ENCODE results near the gene ASAP2.

The ASAP2 gene

GRCh38 chr2:9300829-9301453 is 94.3 kb downstream of the ASAP2 start:
- no peak for DNase-seq

DNA sequence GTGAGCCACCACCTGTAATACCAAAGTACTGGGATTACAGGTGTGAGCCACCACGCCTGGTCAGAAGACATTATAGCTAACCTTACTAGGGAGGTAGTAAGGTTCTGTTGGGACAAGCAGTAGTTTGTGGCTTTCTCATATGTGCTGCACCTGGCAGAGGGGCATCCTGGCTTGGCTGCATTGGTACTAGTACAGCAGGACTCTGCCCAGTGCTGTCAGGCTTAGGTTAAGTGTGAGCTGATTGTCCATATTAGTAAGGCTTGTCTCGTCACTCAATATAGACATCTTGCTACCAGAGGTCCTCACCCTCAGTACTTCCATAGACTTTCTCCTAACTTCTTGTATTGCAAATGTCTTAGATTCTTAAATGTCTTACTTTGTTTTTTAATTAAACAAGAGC is 96.1 kb downstream of the ASAP2 start:
- DNase-seq, result no peak

DNA sequence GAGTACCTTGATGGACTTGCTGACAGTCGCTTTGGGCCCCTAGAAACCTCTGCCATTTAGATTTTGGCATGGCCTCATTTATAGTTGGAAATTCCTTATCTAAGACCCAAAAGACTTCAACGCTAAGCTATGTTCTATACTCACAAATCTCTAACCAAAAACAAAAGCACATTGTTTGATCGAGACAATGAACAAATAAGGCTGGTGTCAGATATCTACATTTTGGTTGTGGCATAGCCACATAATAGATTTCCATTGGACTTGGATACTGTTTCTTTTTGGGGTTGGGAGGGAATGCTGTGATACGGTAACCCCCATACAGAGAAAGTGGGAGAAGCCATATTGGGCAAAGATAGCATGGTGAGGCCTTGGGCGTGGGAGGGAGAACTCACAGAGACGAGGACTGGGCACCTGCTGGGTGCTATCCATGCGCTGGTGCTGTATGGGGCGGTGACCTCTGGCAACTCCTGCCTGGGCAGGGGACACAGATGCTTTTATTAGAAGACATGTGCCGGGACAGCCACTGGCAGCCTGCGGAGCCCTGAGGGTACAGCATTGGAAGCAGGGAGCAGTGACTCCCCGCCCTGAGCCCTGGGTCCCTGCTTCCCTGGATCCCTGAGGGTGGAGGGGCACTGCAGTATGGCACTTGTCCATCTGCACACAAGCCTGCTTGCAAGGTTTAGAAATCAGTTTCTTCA is 97.1 kb downstream of the ASAP2 start:
- DNase-seq, result no peak

GRCh38 chr2:9306911-9307310 is 100.3 kb downstream of the ASAP2 start:
- DNase-seq, result no peak

DNA sequence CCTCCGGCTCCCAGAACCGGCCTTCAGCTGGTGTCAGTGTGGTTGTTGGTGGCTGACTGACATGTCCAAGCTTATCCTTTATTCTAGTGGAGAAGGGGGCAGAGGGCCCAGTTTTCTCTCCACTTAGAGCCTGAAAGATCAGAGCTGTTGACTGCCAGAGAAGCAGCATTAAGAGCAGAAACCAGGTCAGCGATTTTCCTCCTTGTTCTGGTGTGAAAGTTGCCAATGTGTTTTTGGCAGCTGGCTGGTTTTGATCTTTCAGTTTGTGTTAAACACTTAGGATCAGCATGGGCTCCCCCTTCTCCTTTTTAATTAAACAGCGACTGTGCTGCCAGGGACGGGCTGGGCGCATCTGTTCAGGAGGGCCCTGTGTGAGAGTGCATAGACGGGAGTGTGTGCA is 100.9 kb downstream of the ASAP2 start:
- no peak for DNase-seq

- DNase-seq, result no peak
Measured at GRCh38 chr2:9308186-9308955, 101.8 kb downstream of the ASAP2 start.

DNA sequence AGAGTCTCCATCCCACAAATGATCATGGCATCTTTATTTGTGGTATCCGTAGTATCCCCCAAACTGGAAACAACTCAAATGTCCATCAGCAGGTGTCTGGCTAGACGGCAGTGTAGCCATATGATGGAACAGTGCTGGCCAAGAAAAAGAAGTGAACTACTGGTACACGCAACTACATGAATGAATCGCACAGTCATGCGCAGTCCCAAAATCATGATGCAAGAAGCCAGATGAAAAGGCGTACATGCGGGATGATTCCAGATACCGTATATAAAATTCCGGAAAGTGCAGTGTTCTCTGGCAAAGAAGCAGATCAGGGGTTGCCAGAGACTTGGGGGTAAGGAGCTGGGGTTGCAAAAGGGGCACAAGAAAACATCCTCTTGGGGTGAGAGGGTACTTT is 102.5 kb downstream of the ASAP2 start:
- DNase-seq, result no peak

DNA sequence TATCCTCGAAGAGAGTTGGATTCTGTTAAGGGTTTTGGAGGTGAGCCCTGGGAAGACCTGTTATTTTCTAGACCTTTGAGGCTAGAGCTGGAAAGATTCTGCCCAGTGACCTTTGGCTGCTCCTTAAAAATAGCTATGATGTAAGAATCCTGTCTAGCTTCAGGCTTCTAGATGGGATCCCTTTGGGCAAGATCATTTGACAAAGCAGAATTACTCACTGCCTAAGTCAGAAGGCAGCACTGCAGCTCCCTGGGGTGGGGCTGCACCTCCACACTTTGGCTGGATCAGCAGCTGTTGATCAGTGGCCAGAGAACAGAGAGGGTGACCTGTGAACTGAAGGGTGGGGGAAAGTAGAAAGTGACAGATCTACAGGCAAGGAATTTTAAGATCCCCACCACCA is 103.8 kb downstream of the ASAP2 start:
- DNase-seq, result peak; percentile 78

GRCh38 chr2:9310798-9311197 is 104.2 kb downstream of the ASAP2 start:
- DNase-seq, result no peak

- DNase-seq, result peak; percentile 83
Measured at GRCh38 chr2:9311488-9311887, 104.9 kb downstream of the ASAP2 start.

DNA sequence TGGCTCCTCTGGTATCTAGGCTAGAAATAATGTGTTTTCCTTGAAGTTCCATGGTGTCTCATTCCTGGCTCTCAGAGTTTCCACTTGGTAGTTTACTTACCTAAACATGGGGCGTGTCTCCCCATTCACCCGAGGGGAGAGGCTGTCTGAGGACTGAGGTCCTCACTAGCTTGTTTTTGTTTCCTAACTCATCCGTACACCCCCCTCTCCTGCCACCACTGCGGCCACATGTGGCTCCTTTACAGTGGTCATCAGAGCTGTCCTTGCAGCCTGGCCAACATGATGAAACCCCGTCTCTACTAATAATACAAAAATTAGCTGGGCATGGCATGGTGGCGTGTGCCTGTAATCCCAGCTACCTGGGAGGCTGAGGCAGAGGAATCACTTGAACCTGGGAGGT is 106.0 kb downstream of the ASAP2 start:
- no peak for DNase-seq

DNA sequence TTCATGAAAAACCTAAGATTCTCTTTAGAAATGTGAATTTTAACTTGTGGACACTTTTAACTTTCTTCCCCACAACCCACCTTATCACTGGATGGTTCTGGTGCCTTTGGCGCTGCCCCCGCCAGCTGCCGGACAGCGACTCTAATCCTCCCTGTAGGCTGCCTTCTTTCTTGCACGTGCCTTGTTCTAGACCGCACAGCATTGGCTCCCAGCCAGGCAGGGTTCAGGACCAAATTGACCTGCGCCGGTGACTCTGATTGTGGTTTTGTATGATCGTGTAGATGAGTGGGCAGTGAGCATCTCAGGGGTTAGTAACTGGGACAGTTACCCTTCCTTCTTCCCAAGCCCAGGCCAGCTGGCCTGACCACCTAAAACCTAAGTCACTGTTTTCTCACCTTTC is 106.8 kb downstream of the ASAP2 start:
- DNase-seq, result no peak

DNA sequence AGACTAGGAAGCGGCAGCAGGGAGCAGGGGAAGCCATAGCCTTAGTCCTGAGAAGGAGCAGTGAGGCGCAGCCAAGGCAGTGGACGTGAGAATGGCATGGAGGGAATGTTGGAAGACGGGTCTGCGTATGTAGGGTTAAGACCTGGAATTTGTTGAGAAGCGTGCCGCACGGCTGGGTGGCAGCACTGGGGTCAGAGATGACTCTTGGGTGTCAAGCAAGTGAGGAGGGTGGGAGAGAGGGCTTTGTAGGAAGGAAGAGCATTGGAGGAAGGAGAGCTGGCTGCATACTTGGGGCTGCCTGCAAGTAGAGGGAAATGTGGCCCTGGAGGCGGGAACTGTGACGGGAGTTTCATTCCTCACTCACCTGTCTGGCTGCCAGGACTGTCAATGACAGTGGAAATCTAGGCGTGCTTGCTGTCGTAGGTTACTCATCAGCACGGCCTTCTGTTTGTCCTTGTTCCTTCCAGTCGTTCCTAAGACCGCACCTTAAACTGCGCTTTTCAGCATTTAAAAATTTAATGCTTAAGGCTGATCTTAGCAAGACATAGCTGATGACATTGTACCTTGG is 108.8 kb downstream of the ASAP2 start:
- no peak for DNase-seq

GRCh38 chr2:9317559-9317958 is 110.9 kb downstream of the ASAP2 start:
- no peak for DNase-seq

DNA sequence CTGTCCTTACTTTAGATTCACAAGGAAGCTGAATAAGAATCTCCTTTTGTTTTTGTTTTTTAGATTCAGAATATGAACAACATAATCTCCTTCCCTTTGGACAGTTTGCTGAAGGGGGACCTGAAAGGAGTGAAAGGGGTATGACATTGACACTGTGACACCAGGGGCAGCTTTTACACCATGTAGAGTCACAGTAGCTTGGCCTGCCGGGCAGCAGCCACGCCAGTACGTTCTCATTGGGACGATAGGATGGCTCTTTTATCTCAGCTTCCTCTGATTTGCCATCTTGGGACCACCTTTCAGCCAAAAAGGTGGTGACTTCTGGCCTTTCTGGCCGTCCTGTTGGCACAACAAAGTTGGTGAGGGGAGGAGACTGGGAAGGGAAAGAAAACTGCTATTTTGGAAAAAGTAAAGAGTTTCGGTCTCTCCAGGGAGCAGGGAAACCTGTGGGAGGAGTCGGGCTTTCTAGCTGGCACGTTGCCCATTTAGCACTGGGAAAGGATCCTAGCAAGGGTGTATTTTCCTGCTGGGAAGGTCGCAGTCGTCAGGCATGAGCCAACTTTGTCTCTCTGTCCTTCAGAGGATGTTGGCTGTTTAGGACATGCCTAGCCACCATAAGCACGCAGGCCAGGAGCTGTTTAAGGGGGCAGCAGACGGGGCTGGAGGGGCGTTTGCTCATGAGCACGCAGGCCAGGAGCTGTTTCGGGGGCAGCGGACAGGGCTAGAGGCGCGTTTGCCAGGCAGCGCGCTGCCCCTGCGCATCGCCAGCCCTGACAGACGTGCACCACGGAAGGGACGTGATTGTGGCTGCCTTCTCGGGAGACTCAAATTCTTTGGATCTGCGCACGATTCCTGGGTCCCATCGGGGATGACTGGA is 112.1 kb downstream of the ASAP2 start:
- DNase-seq, result no peak

- no peak for DNase-seq
Measured at GRCh38 chr2:9319338-9319715, 112.7 kb downstream of the ASAP2 start.

- no peak for DNase-seq
Measured at GRCh38 chr2:9322576-9322975, 116.0 kb downstream of the ASAP2 start.

DNA sequence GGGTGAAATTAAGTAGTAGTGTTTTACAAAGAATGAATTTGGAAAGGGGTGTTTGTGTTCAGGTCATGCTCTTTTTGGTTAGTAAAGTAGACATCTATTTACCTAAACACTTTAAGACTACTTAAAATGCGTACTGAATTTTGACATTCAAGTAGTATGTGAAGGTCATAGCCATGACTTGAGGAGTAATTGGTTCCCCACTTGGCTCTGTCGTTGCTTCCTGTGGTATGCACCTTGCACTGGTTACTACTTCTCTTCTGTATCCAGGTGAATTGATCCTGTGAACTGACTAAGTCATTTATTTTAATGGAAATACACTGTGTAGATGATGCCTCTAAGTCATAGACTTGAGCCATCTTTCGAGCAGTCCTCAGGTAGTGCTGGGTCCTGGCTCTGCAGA is 118.8 kb downstream of the ASAP2 start:
- DNase-seq, result no peak

DNA sequence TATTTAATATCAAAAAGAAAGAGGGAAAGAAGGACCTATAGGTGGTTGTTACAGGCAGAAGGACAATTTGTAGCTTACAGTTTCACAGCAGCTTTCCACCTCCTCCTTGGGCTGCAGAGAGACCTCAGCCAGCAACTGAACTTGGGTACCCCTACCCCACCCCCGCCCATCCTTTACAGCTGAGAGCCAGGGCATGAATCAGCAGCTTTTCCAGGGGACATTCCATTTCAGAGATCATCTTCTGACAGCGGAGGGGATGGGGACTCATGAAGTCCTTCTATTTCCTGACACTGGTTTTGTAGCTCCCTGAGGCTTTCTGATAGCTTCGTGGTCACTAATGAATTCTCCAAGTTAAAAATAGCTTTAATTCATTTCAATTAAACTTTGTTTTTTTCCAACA is 120.4 kb downstream of the ASAP2 start:
- no peak for DNase-seq

DNA sequence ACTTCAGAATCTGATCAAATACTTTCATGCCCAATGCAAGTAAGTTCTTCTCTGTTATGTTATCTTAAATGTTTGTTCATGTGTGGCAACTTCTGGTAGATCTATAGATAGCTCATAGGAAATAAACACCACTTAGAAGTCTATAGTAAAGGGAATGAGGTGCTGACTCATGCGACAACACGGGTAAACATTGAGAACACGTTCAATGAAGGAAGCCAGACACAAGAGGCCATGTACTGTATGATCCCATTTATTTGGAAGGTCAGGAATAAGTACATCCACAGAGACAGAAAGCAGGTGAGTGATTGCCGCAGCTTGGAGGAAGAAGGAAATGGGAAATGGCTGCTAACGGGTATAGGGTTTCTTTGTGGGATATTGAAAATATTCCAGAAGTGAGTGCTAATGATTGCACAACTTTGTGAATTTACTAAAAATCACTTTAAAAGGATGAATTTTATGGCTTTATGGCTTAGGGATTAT is 121.3 kb downstream of the ASAP2 start:
- no peak for DNase-seq

- DNase-seq, result no peak
Measured at GRCh38 chr2:9328931-9329330, 122.3 kb downstream of the ASAP2 start.

DNA sequence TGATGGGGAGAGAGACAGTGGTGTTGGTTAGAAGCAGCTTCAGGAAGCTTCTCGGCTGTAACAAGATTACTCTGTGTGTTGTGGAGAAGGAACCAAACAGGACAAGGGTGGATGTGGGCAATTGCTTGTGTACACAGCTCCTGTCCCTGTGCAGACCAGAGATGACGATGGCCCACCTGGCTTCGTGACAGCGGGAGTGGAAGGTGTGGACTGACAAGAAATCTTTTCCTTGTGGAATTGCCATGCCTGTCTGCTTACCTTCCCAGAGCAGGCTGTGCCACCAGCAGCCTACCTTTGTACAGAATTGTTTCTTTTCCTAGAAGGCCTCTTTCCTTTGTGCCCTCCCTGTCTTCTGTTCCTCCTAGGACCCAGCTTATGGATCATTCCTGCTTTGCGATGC is 122.9 kb downstream of the ASAP2 start:
- no peak for DNase-seq

Data from femur (tissue), 1 donor.